GM19193 (cell line): ENCODE results near the gene CSTPP1.

Experiments
- POLR2A ChIP-seq: IDR thresholded peaks from 4 replicates; pipeline ENCODE4 v1.6.1; 2011; ENCODE audit not compliant: insufficient read depth, insufficient read length; ENCODE audit errors: extremely low read depth

Gene CSTPP1

GRCh38 chr11:47071341-47071740 is 134.8 kb downstream of the CSTPP1 start:
- no peak for TF ChIP-seq POLR2A

- no peak for TF ChIP-seq POLR2A
Observed at GRCh38 chr11:47071791-47072261, 135.3 kb downstream of the CSTPP1 start.

- no peak for TF ChIP-seq POLR2A
Observed at GRCh38 chr11:47078751-47079521, 142.4 kb downstream of the CSTPP1 start.

- no peak for TF ChIP-seq POLR2A
Observed at GRCh38 chr11:47083913-47084312, 147.4 kb downstream of the CSTPP1 start.

- no peak for TF ChIP-seq POLR2A
Observed at GRCh38 chr11:47087801-47088200, 151.2 kb downstream of the CSTPP1 start.

GRCh38 chr11:47093541-47093940 is 157.0 kb downstream of the CSTPP1 start:
- TF ChIP-seq POLR2A = no peak

- TF ChIP-seq POLR2A = no peak
Observed at GRCh38 chr11:47099214-47099917, 162.8 kb downstream of the CSTPP1 start.

- no peak for TF ChIP-seq POLR2A
Observed at GRCh38 chr11:47099918-47100315, 163.4 kb downstream of the CSTPP1 start.

- TF ChIP-seq POLR2A = no peak
Observed at GRCh38 chr11:47101406-47101805, 164.8 kb downstream of the CSTPP1 start.

GRCh38 chr11:47104261-47104950 is 167.8 kb downstream of the CSTPP1 start:
- no peak for TF ChIP-seq POLR2A

- TF ChIP-seq POLR2A = no peak
Observed at GRCh38 chr11:47105541-47105940, 169.0 kb downstream of the CSTPP1 start.

GRCh38 chr11:47105974-47106373 is 169.4 kb downstream of the CSTPP1 start:
- TF ChIP-seq POLR2A = no peak

GRCh38 chr11:47106798-47107411 is 170.3 kb downstream of the CSTPP1 start:
- no peak for TF ChIP-seq POLR2A

GRCh38 chr11:47107744-47108143 is 171.2 kb downstream of the CSTPP1 start:
- TF ChIP-seq POLR2A = no peak

GRCh38 chr11:47108214-47108613 is 171.7 kb downstream of the CSTPP1 start:
- no peak for TF ChIP-seq POLR2A
